Measurements from ENCODE around the gene KRT5.
A peak's percentile ranks its signal among the peaks of the same experiment; 100 is the strongest.

Gene KRT5

DNA sequence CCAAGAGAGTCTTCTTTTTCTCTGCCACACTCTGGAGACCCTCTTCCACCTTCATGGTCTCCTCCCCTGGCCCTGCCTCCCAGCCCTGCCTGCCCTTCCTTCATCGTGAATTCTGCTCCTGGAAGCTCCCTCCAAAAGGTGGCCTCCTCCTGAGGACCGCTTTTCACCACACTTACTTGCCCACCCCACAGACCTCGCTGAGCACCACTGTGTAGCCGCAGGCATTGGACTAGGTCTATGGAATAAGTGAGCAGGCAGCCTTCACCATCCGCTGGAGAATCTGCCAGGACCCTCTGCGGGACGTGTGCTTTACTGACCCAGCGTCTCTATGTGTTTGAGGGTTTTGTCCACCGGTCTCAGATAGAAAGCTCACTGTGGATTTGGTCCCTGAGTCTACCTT lies 9.7 kb upstream of the KRT5 start:
- Histone ChIP-seq H3K9me3 (ENCODE audit: control insufficient read depth in 5 of 5, low read length in 5 of 5) (no peaks in the 10 kb centered on the region), H3K4me3 (ENCODE audit: low read depth in 1 of 5, low read length in 5 of 5) (no peak overlapping the region), H3K27me3 (ENCODE audit: control insufficient read depth in 5 of 5, insufficient read depth in 4 of 5, low read length in 5 of 5) (peaks cover 0 to 3% (median 0%) of the 10 kb centered on the region in 5 donors), H3K27ac (ENCODE audit: low read depth, low read length) (no peak overlapping the region), H3K9ac (ENCODE audit: low read length in 5 of 5) (no peak overlapping the region), H3K36me3 (ENCODE audit: control insufficient read depth in 5 of 5, insufficient read depth in 5 of 5, low read length in 5 of 5) (no peaks in the 10 kb centered on the region), H3K4me1 (ENCODE audit: control insufficient read depth in 5 of 5, insufficient read depth in 5 of 5, low read length in 5 of 5) (peaks cover 0 to 15% (median 6%) of the 10 kb centered on the region in 5 donors)

DNA sequence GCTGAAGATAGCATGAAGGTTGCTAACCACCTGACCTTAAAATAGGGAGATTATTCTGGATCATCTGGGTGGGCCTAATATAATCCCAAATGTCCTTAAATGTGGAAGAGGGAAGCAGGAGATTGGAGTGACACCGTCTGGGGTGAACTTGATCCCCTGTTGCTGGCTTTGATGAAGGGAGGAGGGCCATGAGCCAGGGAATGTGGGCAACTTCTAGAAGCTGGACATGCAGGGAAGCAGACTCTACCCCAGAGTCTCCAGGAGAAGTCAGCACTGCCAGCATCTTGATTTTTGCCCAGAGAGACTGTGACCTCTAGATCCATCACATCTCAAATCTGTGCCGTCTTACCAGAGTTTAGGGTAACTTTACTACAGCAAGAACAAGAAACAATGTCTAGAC lies 9.2 kb upstream of the KRT5 start:
- peaks cover 0 to 17% (median 6%) of the 10 kb centered on the region in 5 donors for H3K4me1 ChIP-seq (ENCODE audit: control insufficient read depth in 5 of 5, insufficient read depth in 5 of 5, low read length in 5 of 5)
- H3K9me3 ChIP-seq (ENCODE audit: control insufficient read depth in 5 of 5, low read length in 5 of 5): no peaks in the 10 kb centered on the region
- H3K4me3 ChIP-seq (ENCODE audit: low read depth in 1 of 5, low read length in 5 of 5): no peak overlapping the region
- no peaks in the 10 kb centered on the region for H3K36me3 ChIP-seq (ENCODE audit: control insufficient read depth in 5 of 5, insufficient read depth in 5 of 5, low read length in 5 of 5)
- peaks cover 0 to 3% (median 0%) of the 10 kb centered on the region in 5 donors for H3K27me3 ChIP-seq (ENCODE audit: control insufficient read depth in 5 of 5, insufficient read depth in 4 of 5, low read length in 5 of 5)
- no peak overlapping the region for H3K27ac ChIP-seq (ENCODE audit: low read depth, low read length)
- no peak overlapping the region for H3K9ac ChIP-seq (ENCODE audit: low read length in 5 of 5)

DNA sequence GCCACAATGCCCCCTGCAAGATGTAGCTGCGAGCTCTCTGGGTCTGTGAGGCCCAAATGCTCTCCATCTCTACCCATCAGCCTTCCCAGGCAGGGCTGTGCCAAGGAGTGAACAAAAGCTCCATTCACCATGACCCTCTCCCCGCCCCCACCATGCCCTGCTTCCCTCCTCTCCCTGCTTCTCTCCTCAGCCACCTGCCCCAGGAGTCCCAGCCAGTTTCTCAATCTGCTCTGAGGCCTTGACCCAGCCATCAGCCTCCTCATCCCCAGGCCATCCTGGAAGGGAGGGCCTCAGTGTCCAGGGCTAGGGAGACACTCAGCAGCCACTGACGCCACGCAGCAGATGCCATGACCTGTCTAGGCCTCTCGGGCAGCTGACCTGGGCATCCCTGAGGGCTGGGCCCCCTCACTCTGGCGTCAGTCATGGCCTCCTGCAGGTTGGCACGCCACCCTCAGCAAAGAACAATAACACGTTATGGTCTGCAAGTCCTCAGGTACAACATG lies 8.5 kb upstream of the KRT5 start:
- H3K4me1 ChIP-seq (ENCODE audit: control insufficient read depth in 5 of 5, insufficient read depth in 5 of 5, low read length in 5 of 5): peaks cover 0 to 16% (median 7%) of the 10 kb centered on the region in 5 donors
- no peaks in the 10 kb centered on the region for H3K36me3 ChIP-seq (ENCODE audit: control insufficient read depth in 5 of 5, insufficient read depth in 5 of 5, low read length in 5 of 5)
- no peak overlapping the region for H3K4me3 ChIP-seq (ENCODE audit: low read depth in 1 of 5, low read length in 5 of 5)
- H3K9ac ChIP-seq (ENCODE audit: low read length in 5 of 5): no peak overlapping the region
- H3K9me3 ChIP-seq (ENCODE audit: control insufficient read depth in 5 of 5, low read length in 5 of 5): no peaks in the 10 kb centered on the region
- no peak overlapping the region for H3K27ac ChIP-seq (ENCODE audit: low read depth, low read length)
- peaks cover 0 to 3% (median 0%) of the 10 kb centered on the region in 5 donors for H3K27me3 ChIP-seq (ENCODE audit: control insufficient read depth in 5 of 5, insufficient read depth in 4 of 5, low read length in 5 of 5)

DNA sequence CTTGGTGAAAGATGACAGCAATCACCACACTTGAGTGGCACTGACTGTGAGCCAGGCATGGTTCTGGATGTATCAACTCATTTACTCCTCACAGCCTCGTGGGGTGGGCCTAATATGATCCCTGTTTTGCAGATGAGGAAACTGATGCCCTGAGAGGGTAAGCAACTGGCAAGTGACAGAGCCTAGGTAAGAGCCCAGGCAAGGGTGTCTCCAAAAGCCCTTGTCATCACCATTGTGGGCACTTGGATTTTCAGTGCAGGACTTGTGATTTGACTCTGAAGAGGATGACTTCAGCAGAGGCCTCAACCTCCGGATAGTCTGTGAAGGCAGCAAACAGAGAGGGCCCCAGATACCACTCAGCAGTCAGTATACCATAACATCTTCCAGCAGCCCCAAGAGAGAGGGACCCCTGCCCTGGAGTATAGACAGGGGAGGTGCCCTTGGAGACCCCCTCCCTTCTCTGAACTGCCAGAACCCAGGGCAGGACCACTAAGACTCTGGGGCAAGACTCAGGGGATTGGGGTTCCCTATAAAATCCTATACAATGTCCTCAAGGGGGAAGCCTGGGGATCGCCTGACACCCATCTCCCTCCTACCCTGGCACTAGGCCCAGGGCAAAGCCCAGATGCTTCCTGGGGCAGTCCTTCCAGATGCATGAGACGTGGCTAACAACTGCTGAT lies 7.1 kb upstream of the KRT5 start:
- no peak overlapping the region for H3K27ac ChIP-seq (ENCODE audit: low read depth, low read length)
- H3K9me3 ChIP-seq (ENCODE audit: control insufficient read depth in 5 of 5, low read length in 5 of 5): no peaks in the 10 kb centered on the region
- H3K9ac ChIP-seq (ENCODE audit: low read length in 5 of 5): peak overlapping the region in 1 of 5 donors; percentile 13
- no peak overlapping the region for H3K4me3 ChIP-seq (ENCODE audit: low read depth in 1 of 5, low read length in 5 of 5)
- no peaks in the 10 kb centered on the region for H3K36me3 ChIP-seq (ENCODE audit: control insufficient read depth in 5 of 5, insufficient read depth in 5 of 5, low read length in 5 of 5)
- peaks cover 2 to 27% (median 14%) of the 10 kb centered on the region in 5 donors for H3K4me1 ChIP-seq (ENCODE audit: control insufficient read depth in 5 of 5, insufficient read depth in 5 of 5, low read length in 5 of 5)
- H3K27me3 ChIP-seq (ENCODE audit: control insufficient read depth in 5 of 5, insufficient read depth in 4 of 5, low read length in 5 of 5): peaks cover 0 to 3% (median 0%) of the 10 kb centered on the region in 5 donors

- peaks cover 3 to 33% (median 21%) of the 10 kb centered on the region in 5 donors for H3K4me1 ChIP-seq (ENCODE audit: control insufficient read depth in 5 of 5, insufficient read depth in 5 of 5, low read length in 5 of 5)
- no peaks in the 10 kb centered on the region for H3K36me3 ChIP-seq (ENCODE audit: control insufficient read depth in 5 of 5, insufficient read depth in 5 of 5, low read length in 5 of 5)
- H3K9ac ChIP-seq (ENCODE audit: low read length in 5 of 5): no peak overlapping the region
- H3K27ac ChIP-seq (ENCODE audit: low read depth, low read length): no peak overlapping the region
- peaks cover 0 to 3% (median 0%) of the 10 kb centered on the region in 5 donors for H3K27me3 ChIP-seq (ENCODE audit: control insufficient read depth in 5 of 5, insufficient read depth in 4 of 5, low read length in 5 of 5)
- H3K9me3 ChIP-seq (ENCODE audit: control insufficient read depth in 5 of 5, low read length in 5 of 5): no peaks in the 10 kb centered on the region
- H3K4me3 ChIP-seq (ENCODE audit: low read depth in 1 of 5, low read length in 5 of 5): no peak overlapping the region
These were observed 6.3 kb upstream of the KRT5 start for GRCh38 chr12:52526511-52526951.

DNA sequence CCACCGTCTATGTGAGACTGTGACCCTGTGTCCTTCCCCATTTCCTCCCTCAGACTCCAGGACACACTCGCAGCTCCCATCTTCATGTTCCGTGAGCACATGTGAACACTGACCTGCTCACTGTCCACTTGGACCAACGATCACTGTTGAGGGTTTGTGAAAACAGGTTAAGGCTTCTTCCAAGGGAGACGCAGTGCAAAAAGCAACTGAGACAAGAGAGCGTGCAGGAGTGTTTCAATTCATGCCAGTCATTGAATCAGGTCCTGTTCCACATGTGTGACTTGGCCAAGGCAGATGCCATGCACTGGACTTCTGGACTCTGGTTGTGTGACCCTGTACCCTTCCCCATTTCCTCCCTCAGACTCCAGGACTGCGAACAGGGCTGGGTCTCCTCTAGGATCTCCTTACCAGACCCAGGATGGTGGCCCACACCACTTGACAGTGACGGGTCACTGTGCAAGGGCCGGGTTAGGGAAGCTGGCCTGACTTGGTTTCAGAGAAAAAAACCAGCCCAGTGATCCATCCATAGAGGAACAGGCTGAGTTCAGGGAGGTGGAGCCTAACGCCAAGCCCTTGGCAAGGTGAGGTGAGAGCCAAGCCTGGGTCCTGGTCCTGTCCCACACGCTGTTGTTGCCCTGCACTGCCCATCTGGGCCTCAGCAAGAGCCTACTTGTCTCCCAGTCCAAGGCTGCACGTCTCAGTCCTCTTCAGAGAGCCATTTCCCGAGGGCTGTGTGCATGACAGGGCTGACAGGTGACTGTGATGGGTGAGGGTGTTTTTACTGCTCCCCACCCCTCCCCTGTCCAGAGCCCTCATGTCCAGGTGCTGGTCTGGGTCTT lies 5.7 kb upstream of the KRT5 start:
- H3K4me3 ChIP-seq (ENCODE audit: low read depth in 1 of 5, low read length in 5 of 5): no peak overlapping the region

DNA sequence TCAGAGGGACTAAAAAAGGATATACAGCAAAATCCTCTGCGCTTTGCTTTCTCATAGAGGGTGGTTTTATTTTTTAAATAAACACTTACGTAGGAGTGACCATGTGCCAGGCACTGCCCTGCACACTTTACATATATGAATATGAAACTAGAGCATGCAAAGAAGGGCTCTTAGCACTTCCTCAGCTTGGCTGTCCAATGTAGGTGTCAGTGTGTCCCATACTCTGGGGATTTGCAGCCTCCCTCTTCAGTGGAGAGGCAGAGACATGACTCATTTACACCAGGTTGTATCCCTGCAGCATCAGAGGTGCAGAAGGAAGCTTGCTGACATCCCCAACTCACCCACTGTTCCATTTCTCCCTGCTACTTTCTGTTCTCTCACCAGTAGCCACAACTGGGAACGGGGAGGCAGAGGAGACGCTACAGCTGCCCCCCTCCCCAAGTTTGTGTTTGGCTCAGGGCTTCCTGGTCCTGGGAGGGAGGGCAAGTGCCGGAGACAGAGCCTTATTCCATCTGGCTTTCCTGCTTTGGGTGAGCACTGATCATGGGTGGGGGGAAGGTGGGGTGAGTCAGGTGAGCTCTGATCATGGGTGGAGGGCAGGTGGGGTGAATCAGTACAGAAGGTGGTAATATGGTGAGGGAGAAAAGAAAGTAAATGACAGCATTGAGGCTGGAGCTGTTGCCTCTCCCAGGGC lies 4.9 kb upstream of the KRT5 start:
- Histone ChIP-seq H3K27me3 (ENCODE audit: control insufficient read depth in 5 of 5, insufficient read depth in 4 of 5, low read length in 5 of 5) (peaks cover 0 to 3% (median 0%) of the 10 kb centered on the region in 5 donors), H3K27ac (ENCODE audit: low read depth, low read length) (no peak overlapping the region), H3K9me3 (ENCODE audit: control insufficient read depth in 5 of 5, low read length in 5 of 5) (no peaks in the 10 kb centered on the region), H3K9ac (ENCODE audit: low read length in 5 of 5) (no peak overlapping the region), H3K4me1 (ENCODE audit: control insufficient read depth in 5 of 5, insufficient read depth in 5 of 5, low read length in 5 of 5) (peaks cover 3 to 42% (median 28%) of the 10 kb centered on the region in 5 donors), H3K36me3 (ENCODE audit: control insufficient read depth in 5 of 5, insufficient read depth in 5 of 5, low read length in 5 of 5) (no peaks in the 10 kb centered on the region), H3K4me3 (ENCODE audit: low read depth in 1 of 5, low read length in 5 of 5) (no peak overlapping the region)

More for the DNA sequence above, 5.7 kb upstream of the KRT5 start:
- Histone ChIP-seq H3K27ac (ENCODE audit: low read depth, low read length) (no peak overlapping the region), H3K9ac (ENCODE audit: low read length in 5 of 5) (no peak overlapping the region), H3K27me3 (ENCODE audit: control insufficient read depth in 5 of 5, insufficient read depth in 4 of 5, low read length in 5 of 5) (peaks cover 0 to 3% (median 0%) of the 10 kb centered on the region in 5 donors), H3K9me3 (ENCODE audit: control insufficient read depth in 5 of 5, low read length in 5 of 5) (no peaks in the 10 kb centered on the region), H3K36me3 (ENCODE audit: control insufficient read depth in 5 of 5, insufficient read depth in 5 of 5, low read length in 5 of 5) (no peaks in the 10 kb centered on the region), H3K4me1 (ENCODE audit: control insufficient read depth in 5 of 5, insufficient read depth in 5 of 5, low read length in 5 of 5) (peaks cover 3 to 38% (median 27%) of the 10 kb centered on the region in 5 donors)

GRCh38 chr12:52524241-52524897 lies 4.2 kb upstream of the KRT5 start:
- no peaks in the 10 kb centered on the region for H3K9me3 ChIP-seq (ENCODE audit: control insufficient read depth in 5 of 5, low read length in 5 of 5)
- H3K27me3 ChIP-seq (ENCODE audit: control insufficient read depth in 5 of 5, insufficient read depth in 4 of 5, low read length in 5 of 5): no peaks in the 10 kb centered on the region
- H3K9ac ChIP-seq (ENCODE audit: low read length in 5 of 5): no peak overlapping the region
- no peak overlapping the region for H3K27ac ChIP-seq (ENCODE audit: low read depth, low read length)
- no peak overlapping the region for H3K4me3 ChIP-seq (ENCODE audit: low read depth in 1 of 5, low read length in 5 of 5)
- H3K36me3 ChIP-seq (ENCODE audit: control insufficient read depth in 5 of 5, insufficient read depth in 5 of 5, low read length in 5 of 5): no peaks in the 10 kb centered on the region
- H3K4me1 ChIP-seq (ENCODE audit: control insufficient read depth in 5 of 5, insufficient read depth in 5 of 5, low read length in 5 of 5): peaks cover 3 to 42% (median 28%) of the 10 kb centered on the region in 5 donors

- no peak overlapping the region for H3K27ac ChIP-seq (ENCODE audit: low read depth, low read length)
- H3K9ac ChIP-seq (ENCODE audit: low read length in 5 of 5): no peak overlapping the region
- no peaks in the 10 kb centered on the region for H3K9me3 ChIP-seq (ENCODE audit: control insufficient read depth in 5 of 5, low read length in 5 of 5)
- H3K4me3 ChIP-seq (ENCODE audit: low read depth in 1 of 5, low read length in 5 of 5): no peak overlapping the region
- no peaks in the 10 kb centered on the region for H3K27me3 ChIP-seq (ENCODE audit: control insufficient read depth in 5 of 5, insufficient read depth in 4 of 5, low read length in 5 of 5)
- H3K36me3 ChIP-seq (ENCODE audit: control insufficient read depth in 5 of 5, insufficient read depth in 5 of 5, low read length in 5 of 5): no peaks in the 10 kb centered on the region
- H3K4me1 ChIP-seq (ENCODE audit: control insufficient read depth in 5 of 5, insufficient read depth in 5 of 5, low read length in 5 of 5): peaks cover 3 to 42% (median 28%) of the 10 kb centered on the region in 5 donors
These were observed 3.6 kb upstream of the KRT5 start for GRCh38 chr12:52523824-52524223.
